GM20000 (cell line): Measurements from ENCODE around the gene PDGFC.

Experiments used
- DNase-seq: peaks from one replicate; pipeline ENCODE4 v3.0.0; 2012; ENCODE audit warnings: low spot score
- TF ChIP-seq, protein P1 (sequence below): IDR thresholded peaks from 2 replicates; pipeline ENCODE4 v1.5.1; 2012; ENCODE audit warnings: mild to moderate bottlenecking, control low read depth; ENCODE audit errors: extremely low read depth, missing control alignments

Gene PDGFC

DNA sequence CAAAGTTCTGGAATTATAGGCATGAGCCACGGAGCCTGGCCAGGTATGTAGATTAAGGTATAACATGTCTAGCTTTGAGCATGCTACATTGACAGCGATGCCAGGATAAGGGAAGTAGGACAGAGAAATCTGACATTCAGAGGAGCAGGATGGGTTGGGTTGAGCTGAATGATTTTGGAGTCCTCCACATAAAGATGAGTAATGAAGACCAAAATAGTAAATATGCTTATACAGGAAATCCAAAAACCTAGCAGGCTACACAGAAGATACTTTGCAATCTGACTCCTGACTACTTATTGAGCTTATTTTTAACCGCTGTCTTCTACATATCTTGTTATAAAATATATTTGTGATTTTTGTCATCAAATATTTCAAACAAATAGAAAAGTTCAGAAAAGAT lies 69.7 kb downstream of the PDGFC start:
- TF ChIP-seq, protein P1, sequence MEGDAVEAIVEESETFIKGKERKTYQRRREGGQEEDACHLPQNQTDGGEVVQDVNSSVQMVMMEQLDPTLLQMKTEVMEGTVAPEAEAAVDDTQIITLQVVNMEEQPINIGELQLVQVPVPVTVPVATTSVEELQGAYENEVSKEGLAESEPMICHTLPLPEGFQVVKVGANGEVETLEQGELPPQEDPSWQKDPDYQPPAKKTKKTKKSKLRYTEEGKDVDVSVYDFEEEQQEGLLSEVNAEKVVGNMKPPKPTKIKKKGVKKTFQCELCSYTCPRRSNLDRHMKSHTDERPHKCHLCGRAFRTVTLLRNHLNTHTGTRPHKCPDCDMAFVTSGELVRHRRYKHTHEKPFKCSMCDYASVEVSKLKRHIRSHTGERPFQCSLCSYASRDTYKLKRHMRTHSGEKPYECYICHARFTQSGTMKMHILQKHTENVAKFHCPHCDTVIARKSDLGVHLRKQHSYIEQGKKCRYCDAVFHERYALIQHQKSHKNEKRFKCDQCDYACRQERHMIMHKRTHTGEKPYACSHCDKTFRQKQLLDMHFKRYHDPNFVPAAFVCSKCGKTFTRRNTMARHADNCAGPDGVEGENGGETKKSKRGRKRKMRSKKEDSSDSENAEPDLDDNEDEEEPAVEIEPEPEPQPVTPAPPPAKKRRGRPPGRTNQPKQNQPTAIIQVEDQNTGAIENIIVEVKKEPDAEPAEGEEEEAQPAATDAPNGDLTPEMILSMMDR = no peak

DNA sequence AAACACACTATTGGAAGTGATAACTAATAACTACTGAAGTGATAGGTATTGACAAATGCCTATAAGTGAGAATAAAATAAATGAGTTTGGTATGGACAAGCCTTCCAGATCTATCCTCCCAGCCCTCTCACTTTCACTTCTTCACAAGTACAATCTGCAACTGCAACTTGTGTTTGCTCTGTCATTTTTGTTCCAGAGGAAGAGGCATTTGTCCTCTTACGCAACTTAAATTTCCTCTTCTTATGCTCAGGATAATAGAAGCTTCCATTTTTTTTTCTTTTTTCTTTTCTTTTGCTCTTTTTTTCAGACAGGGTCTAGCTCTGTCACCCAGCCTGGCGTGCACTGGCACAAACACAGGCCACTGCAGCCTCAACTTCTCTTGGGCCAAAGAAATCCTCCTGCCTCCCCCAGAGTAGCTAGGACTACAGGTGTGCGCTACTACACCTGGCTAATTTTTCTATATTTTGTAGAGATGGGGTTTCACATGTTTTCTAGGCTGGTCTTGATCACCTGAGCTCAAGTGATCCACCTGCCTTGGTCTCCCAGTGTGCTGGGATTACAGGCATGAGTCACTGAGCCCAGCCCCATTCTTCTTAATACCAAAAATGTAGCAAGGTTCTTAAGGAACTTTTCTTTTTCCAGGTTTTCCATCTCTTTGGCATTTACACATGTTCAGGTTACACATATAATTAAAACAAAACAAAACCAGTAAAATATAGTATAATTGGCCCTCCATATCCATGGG lies 73.1 kb downstream of the PDGFC start:
- DNase-seq = no peak
- TF ChIP-seq, protein P1 = no peak

More for the DNA sequence above, 69.7 kb downstream of the PDGFC start:
- DNase-seq = no peak

DNA sequence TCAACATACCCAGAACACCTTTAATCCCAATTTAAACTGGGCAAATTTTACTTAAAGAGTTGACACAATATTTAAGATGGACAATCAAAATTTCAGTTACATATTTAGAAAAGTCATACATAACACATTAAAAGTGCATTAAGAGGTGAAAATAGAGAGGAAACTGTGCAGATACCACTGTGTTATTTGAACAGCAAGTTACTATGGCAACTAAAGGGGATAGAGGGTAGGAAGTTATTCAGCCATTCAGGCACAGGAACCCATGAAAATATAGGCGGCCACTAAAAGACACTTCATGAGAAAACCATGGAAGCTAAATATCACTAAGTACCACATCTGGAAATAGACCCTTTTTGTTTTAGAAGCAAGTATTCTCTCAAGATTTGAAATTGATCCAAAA lies 75.1 kb downstream of the PDGFC start:
- TF ChIP-seq, protein P1 = no peak
- DNase-seq = no peak

DNA sequence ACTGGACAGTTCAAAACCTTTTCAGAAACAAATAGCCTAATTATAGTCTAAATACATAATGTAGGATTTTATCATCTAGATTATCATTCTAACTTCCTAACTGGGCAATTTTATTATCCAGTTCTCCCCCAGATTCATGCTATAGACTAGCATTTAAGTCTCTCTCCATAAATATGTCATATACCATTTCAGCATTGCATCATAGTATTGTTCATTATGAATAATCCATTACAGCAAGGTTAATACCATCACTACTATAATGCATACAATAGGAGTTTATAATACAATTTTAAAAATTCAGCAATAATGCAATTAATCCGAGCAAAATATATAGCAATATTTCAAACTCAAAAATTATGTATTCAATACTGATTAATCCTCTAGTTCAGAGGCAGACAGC lies 77.4 kb downstream of the PDGFC start:
- no peak for DNase-seq

DNA sequence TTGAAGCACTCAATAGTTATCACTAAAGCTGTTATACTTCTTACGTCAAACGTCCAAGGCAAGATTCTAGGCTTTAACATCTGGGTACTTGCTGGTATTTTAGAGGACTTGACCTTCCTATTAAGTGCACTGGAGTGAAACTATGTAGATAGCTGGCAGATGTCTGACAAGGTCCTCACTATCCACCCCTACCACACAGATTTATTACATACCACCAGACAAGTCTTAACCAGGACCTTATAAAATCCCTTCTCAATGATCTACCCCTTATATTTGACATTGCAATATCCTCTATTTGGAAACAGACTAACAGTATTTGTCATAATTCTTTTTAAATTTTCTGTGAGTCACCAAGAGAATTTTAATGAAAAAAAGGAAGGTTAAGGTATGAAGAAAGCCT lies 78.8 kb downstream of the PDGFC start:
- TF ChIP-seq, protein P1 = no peak
- no peak for DNase-seq

More for the DNA sequence above, 77.4 kb downstream of the PDGFC start:
- TF ChIP-seq, protein P1 = no peak

DNA sequence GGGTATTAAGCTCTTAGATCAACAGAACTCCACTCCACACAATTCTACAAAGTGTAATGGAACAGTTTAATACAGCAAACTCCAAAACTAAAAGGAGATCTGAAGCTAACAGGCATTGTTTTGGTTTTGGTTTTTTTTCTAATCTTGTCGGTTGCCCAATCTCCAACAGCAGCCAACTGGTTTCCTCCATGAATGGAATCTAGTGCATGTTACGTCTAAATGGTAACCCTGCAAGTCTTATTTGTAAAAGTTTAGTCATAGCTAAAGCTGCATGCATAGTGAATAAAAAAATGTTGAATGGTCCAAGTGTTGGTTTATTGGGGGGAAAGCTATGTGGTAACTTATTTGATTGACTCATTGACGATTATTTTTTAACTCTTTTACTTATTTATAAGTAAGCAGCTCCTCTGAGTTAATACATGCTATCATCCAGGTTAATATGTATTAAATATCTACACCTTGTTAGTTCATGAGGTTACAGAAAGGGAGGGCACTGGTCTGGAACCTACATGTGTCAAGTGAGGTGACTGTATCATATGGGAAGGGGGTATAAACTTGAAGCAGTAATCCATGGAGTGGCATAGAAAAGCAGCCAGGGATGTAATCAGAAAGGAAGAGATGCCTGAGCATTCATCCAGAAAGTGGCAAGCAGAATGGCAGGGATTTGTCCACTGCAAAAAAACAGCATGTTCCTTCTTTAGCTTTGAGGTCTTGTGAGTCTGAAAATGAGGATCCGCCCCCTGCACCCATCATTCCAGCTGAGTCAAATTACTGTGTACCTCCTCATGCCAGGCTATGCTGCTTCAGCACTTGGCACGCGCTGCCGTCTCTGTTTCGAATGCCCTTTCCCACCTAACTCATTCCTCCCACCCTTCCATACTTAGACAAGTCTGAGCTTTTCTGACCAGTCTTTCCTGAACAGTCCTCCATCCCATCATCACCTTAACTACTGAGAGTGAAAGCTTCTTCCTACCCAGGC lies 81.7 kb downstream of the PDGFC start:
- DNase-seq = no peak
- TF ChIP-seq, protein P1 = no peak

DNA sequence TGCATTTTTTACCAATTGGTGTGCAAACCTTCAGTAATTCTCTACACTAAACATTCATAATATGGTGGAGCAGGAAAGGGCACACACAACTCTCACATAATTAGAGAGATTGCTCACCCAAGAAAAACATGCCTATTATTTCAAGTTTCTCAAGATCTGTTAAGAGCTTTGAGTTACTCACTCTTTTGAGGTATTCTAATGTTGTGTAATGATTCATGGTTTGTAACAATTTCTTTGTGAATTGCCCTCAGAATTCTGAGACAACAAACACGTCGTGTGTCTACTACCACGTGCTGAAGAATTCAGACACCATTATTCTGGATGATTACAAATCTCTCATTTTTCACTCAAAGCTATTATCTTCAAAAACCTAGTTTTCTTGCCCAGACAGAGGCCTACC lies 82.8 kb downstream of the PDGFC start:
- no peak for DNase-seq
- TF ChIP-seq, protein P1 = no peak
